ENCODE results near the gene CFI.

GRCh38 chr4:109749388-109750082, 52.3 kb downstream of the CFI start:
- no peak for TF ChIP-seq EZH2phosphoT487 (IDR thresholded peaks at IDR 0.05)
- TF ChIP-seq CTCF (IDR thresholded peaks at IDR 0.05), result no peak

All from neural progenitor cell (in vitro differentiated cells).